ENCODE results near the gene MINDY4. TPM values are rescaled to one million over a fixed set of nuclear protein-coding genes. Genes with fewer than 3 reads are reported as not detected.

Gene MINDY4
- total RNA-seq, 4 donors from 2014 or later, result 4.6 to 14.1 (median 6.8) TPM

DNA sequence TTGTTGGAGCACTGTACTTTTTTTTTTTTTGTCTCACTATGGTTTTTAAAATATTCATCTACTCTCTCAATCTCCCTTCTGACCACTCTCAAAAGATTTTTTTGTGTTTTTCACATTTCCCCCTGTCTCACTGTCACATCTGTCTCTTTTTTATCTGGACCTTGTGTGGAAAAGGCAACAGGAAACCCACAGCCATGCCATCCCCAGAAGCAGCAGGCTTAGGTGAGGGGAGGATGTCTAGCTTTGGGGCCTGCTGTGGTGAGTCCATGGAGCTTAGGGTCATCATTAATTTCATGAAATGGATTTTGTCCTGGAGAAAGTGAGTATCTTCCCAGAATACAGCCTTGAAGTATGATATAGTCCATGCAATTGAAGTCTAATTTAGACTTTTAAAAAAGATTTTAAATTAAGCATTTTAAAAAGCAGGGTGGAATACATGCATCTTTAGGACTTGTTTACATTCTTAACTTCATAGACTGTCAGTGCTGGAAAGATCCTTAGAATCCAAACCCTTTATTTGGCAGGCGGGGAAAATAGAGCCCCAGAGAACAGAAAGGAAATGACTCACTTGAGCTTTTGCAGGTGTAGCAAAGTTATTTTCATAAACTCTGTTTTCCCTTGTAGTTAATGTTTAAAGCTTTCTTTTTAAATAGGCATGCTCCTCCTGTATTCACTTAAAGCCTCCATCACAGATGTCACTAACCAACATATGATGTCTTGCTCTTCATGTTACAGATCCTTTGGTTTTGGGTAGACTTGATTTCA is 25.1 kb downstream of the MINDY4 start:
- Histone ChIP-seq H3K4me1 (peaks cover 15 to 32% (median 24%) of the 10 kb centered on the region in 4 donors), H3K9me3 (no peaks in the 10 kb centered on the region), H3K27ac (peak overlapping the region; percentile 38 to 77 (median 69)), H3K4me3 (no peak overlapping the region), H3K36me3 (no peaks in the 10 kb centered on the region), H3K27me3 (no peaks in the 10 kb centered on the region)
- DNase-seq, result no peak
- WGBS, 2 donors (ENCODE audit: low coverage in 1 of 2), result 20 to 21% methylated on average over 1 of the region's 1 CpG
- in situ Hi-C loops (cut with MboI; ENCODE audit: low pct_ligation_motif_present in 1 of 4, low pct_unique_long_range_greater_than_20kb in 1 of 4, low sequenced_read_pairs in 3 of 4), result no loop called here
- TF ChIP-seq POLR2AphosphoS5 (IDR thresholded peaks at IDR 0.05) (peak in 1 of 3 donors; percentile 43), POLR2A (IDR thresholded peaks at IDR 0.05) (no peak), EP300 (IDR thresholded peaks at IDR 0.05; ENCODE audit: low read depth) (no peak)
- TF ChIP-seq, protein P1, sequence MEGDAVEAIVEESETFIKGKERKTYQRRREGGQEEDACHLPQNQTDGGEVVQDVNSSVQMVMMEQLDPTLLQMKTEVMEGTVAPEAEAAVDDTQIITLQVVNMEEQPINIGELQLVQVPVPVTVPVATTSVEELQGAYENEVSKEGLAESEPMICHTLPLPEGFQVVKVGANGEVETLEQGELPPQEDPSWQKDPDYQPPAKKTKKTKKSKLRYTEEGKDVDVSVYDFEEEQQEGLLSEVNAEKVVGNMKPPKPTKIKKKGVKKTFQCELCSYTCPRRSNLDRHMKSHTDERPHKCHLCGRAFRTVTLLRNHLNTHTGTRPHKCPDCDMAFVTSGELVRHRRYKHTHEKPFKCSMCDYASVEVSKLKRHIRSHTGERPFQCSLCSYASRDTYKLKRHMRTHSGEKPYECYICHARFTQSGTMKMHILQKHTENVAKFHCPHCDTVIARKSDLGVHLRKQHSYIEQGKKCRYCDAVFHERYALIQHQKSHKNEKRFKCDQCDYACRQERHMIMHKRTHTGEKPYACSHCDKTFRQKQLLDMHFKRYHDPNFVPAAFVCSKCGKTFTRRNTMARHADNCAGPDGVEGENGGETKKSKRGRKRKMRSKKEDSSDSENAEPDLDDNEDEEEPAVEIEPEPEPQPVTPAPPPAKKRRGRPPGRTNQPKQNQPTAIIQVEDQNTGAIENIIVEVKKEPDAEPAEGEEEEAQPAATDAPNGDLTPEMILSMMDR (IDR thresholded peaks at IDR 0.05), result no peak
- intact Hi-C loops (cut with DNase I; ENCODE audit: low total_unique reads), result no loop called here

- peak overlapping the region; percentile 27 to 77 (median 69) for H3K27ac ChIP-seq
- in situ Hi-C loops (cut with MboI; ENCODE audit: low pct_ligation_motif_present in 1 of 4, low pct_unique_long_range_greater_than_20kb in 1 of 4, low sequenced_read_pairs in 3 of 4), result no loop called here
- H3K4me3 ChIP-seq, result no peak overlapping the region
- TF ChIP-seq POLR2AphosphoS5 (IDR thresholded peaks at IDR 0.05), result no peak
- TF ChIP-seq, protein P1 (IDR thresholded peaks at IDR 0.05), result no peak
- no peak for TF ChIP-seq EP300 (IDR thresholded peaks at IDR 0.05; ENCODE audit: low read depth)
- TF ChIP-seq POLR2A (IDR thresholded peaks at IDR 0.05), result no peak
- H3K9me3 ChIP-seq, result no peaks in the 10 kb centered on the region
- no peaks in the 10 kb centered on the region for H3K36me3 ChIP-seq
- intact Hi-C loops (cut with DNase I; ENCODE audit: low total_unique reads), result no loop called here
- H3K4me1 ChIP-seq, result peaks cover 15 to 32% (median 24%) of the 10 kb centered on the region in 4 donors
- 24 to 46% methylated on average over 4 to 8 of the region's 8 CpGs for WGBS, 2 donors (ENCODE audit: low coverage in 1 of 2)
- no peaks in the 10 kb centered on the region for H3K27me3 ChIP-seq
- DNase-seq, result no peak
These were observed 26.2 kb downstream of the MINDY4 start for GRCh38 chr7:30797176-30798040.

DNA sequence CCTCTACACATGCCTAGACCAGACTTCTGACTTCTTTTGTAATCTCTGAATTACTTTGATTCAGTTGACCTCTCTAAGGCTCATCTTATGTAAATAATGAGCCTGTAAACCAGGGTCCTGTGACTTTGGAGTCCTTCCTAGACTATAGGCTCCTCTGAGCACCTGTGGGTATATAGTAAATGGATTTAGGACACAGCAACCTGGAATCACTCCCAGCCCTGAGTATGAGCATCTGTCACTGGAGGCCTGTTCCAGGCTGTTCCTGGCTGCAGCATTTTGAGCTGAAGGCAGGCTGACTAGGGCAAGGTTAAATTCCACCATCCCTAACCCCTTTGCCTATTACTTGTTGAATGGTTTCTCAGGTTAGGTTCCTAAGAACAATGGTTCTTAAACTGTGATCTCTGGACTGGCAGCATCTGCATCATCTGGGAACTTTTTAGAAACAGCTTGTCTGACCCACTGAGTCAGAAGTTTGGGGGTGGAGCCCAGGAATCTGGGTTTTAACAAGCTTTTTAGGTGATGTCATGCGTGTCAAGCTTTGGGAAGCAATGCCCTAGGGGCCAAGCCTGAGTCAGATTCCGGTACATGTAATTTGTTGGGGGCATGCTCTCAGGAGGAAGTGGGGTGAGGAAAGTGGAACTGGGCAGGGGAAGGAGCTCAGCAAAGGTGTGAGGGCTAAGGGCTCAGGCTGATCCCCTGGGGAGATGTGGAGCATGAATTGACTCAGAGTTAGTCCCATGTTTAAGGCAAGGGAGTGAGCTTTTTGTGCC is 28.2 kb downstream of the MINDY4 start:
- peak overlapping the region in 3 of 4 donors; percentile 5 to 25 (median 9) for H3K27ac ChIP-seq

More for the DNA sequence above, 28.2 kb downstream of the MINDY4 start:
- H3K4me3 ChIP-seq, result no peak overlapping the region
- H3K9me3 ChIP-seq, result no peaks in the 10 kb centered on the region
- intact Hi-C loops (cut with DNase I; ENCODE audit: low total_unique reads) (no loop called here), in situ Hi-C loops (cut with MboI; ENCODE audit: low pct_ligation_motif_present in 1 of 4, low pct_unique_long_range_greater_than_20kb in 1 of 4, low sequenced_read_pairs in 3 of 4) (no loop called here)
- H3K36me3 ChIP-seq, result no peaks in the 10 kb centered on the region
- peaks cover 15 to 38% (median 26%) of the 10 kb centered on the region in 4 donors for H3K4me1 ChIP-seq
- no peak for DNase-seq
- WGBS, 2 donors (ENCODE audit: low coverage in 1 of 2), result 57% methylated on average over 2 of the region's 2 CpGs; no CpG with 5 or more reads in 1 of the 2 donors
- no peaks in the 10 kb centered on the region for H3K27me3 ChIP-seq
- TF ChIP-seq, protein P1 (IDR thresholded peaks at IDR 0.05), result no peak
- no peak for TF ChIP-seq POLR2A (IDR thresholded peaks at IDR 0.05)
- no peak for TF ChIP-seq POLR2AphosphoS5 (IDR thresholded peaks at IDR 0.05)
- TF ChIP-seq EP300 (IDR thresholded peaks at IDR 0.05; ENCODE audit: low read depth), result no peak

Measured in transverse colon (tissue), 4 donors.